Measurements from ENCODE around the gene MUC5AC.

MUC5AC gene

GRCh38 chr11:1228921-1229451, 71.2 kb downstream of the MUC5AC start:
- no peak for DNase-seq

GRCh38 chr11:1229471-1230120, 71.8 kb downstream of the MUC5AC start:
- DNase-seq: no peak

- DNase-seq: no peak
These were observed 72.3 kb downstream of the MUC5AC start for GRCh38 chr11:1230121-1230455.

- no peak for DNase-seq
These were observed 73.0 kb downstream of the MUC5AC start for GRCh38 chr11:1230456-1231395.

- DNase-seq: no peak
These were observed 73.8 kb downstream of the MUC5AC start for GRCh38 chr11:1231396-1232020.

GRCh38 chr11:1232021-1232882, 74.5 kb downstream of the MUC5AC start:
- DNase-seq: no peak

GRCh38 chr11:1232883-1233321, 75.1 kb downstream of the MUC5AC start:
- no peak for DNase-seq

- DNase-seq: no peak
These were observed 75.7 kb downstream of the MUC5AC start for GRCh38 chr11:1233351-1234053.

- DNase-seq: no peak
These were observed 76.4 kb downstream of the MUC5AC start for GRCh38 chr11:1234054-1234720.

- no peak for DNase-seq
These were observed 77.1 kb downstream of the MUC5AC start for GRCh38 chr11:1234771-1235305.

- DNase-seq: no peak
These were observed 77.7 kb downstream of the MUC5AC start for GRCh38 chr11:1235306-1235900.

- no peak for DNase-seq
These were observed 78.2 kb downstream of the MUC5AC start for GRCh38 chr11:1235901-1236315.

GRCh38 chr11:1236316-1237127, 78.8 kb downstream of the MUC5AC start:
- no peak for DNase-seq

- DNase-seq: no peak
These were observed 79.4 kb downstream of the MUC5AC start for GRCh38 chr11:1237128-1237580.

- no peak for DNase-seq
These were observed 80.1 kb downstream of the MUC5AC start for GRCh38 chr11:1237851-1238250.

GRCh38 chr11:1238767-1239595, 81.2 kb downstream of the MUC5AC start:
- no peak for DNase-seq

- no peak for DNase-seq
These were observed 81.9 kb downstream of the MUC5AC start for GRCh38 chr11:1239596-1240205.

GRCh38 chr11:1240771-1241170, 83.0 kb downstream of the MUC5AC start:
- no peak for DNase-seq
